Measurements from ENCODE around the gene MISP. TPM values are rescaled to one million over a fixed set of nuclear protein-coding genes. Genes with fewer than 3 reads are reported as not detected.
A peak's percentile ranks its signal among the peaks of the same experiment; 100 is the strongest.

MISP gene
- total and polyA plus RNA-seq, 9 of the 15 experiments (the other 6 are each of a cell fraction or from before 2014, with no cell fraction given), result 0.04 to 0.29 (median 0.05) TPM; not detected in 5

GRCh38 chr19:791567-792305 lies 40.8 kb downstream of the MISP start (continued):
- TF ChIP-seq U2AF2 (optimal IDR thresholded peaks at IDR 0.05; ENCODE audit: low read depth, low read length) (no peak), MCM2 (IDR thresholded peaks at IDR 0.05; ENCODE audit: low read depth) (no peak), HNRNPK (IDR thresholded peaks at IDR 0.05; ENCODE audit: low read depth, low read length, poor library complexity, severe bottlenecking) (no peak), HDAC6 (IDR thresholded peaks at IDR 0.05; ENCODE audit: low read depth, low read length) (no peak), ZBTB8A (IDR thresholded peaks at IDR 0.05; ENCODE audit: partially characterized antibody) (no peak), BRF1 (IDR thresholded peaks at IDR 0.05; ENCODE audit: borderline replicate concordance, extremely low read depth, insufficient read length) (no peak), NFIC (IDR thresholded peaks at IDR 0.05) (peak; percentile 96), TEAD4 (IDR thresholded peaks at IDR 0.05; ENCODE audit: low read length) (peak; percentile 37), TEAD4 (CRISPR knock-in tag; IDR thresholded peaks at IDR 0.05; ENCODE audit: borderline replicate concordance) (no peak), CCNT2 (IDR thresholded peaks at IDR 0.05; ENCODE audit: borderline replicate concordance, extremely low read depth, insufficient read length, low read depth, low read length) (peak; percentile 24), ELK3 (CRISPR knock-in tag; IDR thresholded peaks at IDR 0.05) (no peak), ZBTB17 (CRISPR knock-in tag; IDR thresholded peaks at IDR 0.05) (no peak), MCM3 (IDR thresholded peaks at IDR 0.05) (no peak), ETS2 (tag; IDR thresholded peaks at IDR 0.05; ENCODE audit: borderline replicate concordance, poor library complexity, severe bottlenecking) (no peak), NUFIP1 (IDR thresholded peaks at IDR 0.05; ENCODE audit: partially characterized antibody) (no peak), NCOR1 (IDR thresholded peaks at IDR 0.05) (peak; percentile 74), NBN (IDR thresholded peaks at IDR 0.05; ENCODE audit: low read depth) (no peak), PML (IDR thresholded peaks at IDR 0.05; ENCODE audit: low read length) (no peak; the same call in 1 of the 2 replicates), KLF6 (CRISPR knock-in tag; IDR thresholded peaks at IDR 0.05; ENCODE audit: borderline replicate concordance) (no peak), ZC3H11A (IDR thresholded peaks at IDR 0.05; ENCODE audit: low read depth, low read length) (no peak), EP400 (IDR thresholded peaks at IDR 0.05) (peak; percentile 61), HDAC1 (IDR thresholded peaks at IDR 0.05) (peak in 1 of 2 experiments; percentile 58; a peak in 2 of 4 replicates)
- TF ChIP-seq, protein P1, sequence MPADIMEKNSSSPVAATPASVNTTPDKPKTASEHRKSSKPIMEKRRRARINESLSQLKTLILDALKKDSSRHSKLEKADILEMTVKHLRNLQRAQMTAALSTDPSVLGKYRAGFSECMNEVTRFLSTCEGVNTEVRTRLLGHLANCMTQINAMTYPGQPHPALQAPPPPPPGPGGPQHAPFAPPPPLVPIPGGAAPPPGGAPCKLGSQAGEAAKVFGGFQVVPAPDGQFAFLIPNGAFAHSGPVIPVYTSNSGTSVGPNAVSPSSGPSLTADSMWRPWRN (IDR thresholded peaks at IDR 0.05; ENCODE audit: low read depth), result 0 out of 2 replicates have a peak, but pooled peaks have one; percentile 19
- TF ChIP-seq, protein P2, sequence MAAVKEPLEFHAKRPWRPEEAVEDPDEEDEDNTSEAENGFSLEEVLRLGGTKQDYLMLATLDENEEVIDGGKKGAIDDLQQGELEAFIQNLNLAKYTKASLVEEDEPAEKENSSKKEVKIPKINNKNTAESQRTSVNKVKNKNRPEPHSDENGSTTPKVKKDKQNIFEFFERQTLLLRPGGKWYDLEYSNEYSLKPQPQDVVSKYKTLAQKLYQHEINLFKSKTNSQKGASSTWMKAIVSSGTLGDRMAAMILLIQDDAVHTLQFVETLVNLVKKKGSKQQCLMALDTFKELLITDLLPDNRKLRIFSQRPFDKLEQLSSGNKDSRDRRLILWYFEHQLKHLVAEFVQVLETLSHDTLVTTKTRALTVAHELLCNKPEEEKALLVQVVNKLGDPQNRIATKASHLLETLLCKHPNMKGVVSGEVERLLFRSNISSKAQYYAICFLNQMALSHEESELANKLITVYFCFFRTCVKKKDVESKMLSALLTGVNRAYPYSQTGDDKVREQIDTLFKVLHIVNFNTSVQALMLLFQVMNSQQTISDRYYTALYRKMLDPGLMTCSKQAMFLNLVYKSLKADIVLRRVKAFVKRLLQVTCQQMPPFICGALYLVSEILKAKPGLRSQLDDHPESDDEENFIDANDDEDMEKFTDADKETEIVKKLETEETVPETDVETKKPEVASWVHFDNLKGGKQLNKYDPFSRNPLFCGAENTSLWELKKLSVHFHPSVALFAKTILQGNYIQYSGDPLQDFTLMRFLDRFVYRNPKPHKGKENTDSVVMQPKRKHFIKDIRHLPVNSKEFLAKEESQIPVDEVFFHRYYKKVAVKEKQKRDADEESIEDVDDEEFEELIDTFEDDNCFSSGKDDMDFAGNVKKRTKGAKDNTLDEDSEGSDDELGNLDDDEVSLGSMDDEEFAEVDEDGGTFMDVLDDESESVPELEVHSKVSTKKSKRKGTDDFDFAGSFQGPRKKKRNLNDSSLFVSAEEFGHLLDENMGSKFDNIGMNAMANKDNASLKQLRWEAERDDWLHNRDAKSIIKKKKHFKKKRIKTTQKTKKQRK (IDR thresholded peaks at IDR 0.05; ENCODE audit: borderline replicate concordance, low read depth, low read length), result no peak
